Aorta (tissue), 5 donors: ENCODE results near the gene PDE4D. TPM values are rescaled to one million over a fixed set of nuclear protein-coding genes. Genes with fewer than 3 reads are reported as not detected.

Source experiments
- ATAC-seq: fragments of 200-7000 bp; cut with Tn5 transposase; one replicate; pipeline ENCODE4 v1.9.1; 2022; ENCODE audit warnings: moderate library complexity; ENCODE audit not compliant: low FRiP score
- DNase-seq, 2 donors: peaks; one replicate each; pipeline ENCODE4 v3.0.0-alpha.2; 2020
- H3K27ac ChIP-seq, 2 donors: one replicate each; pipeline ENCODE4 v1.5.1; 2013; ENCODE audit warnings: low read length in 2 of 2, mild to moderate bottlenecking in 2 of 2, moderate library complexity in 2 of 2, control low read depth in 1 of 2, inconsistent platforms in 1 of 2, low read depth in 1 of 2
- H3K27me3 ChIP-seq, 2 donors: one replicate each; pipeline ENCODE4 v1.6.1; 2013; ENCODE audit warnings: control low read depth in 1 of 2, low read length in 1 of 2, mild to moderate bottlenecking in 1 of 2, moderate library complexity in 1 of 2; ENCODE audit not compliant: insufficient read depth in 2 of 2, control insufficient read depth in 1 of 2
- H3K36me3 ChIP-seq, 2 donors: one replicate each; pipeline ENCODE4 v1.6.1; 2013; ENCODE audit warnings: control low read depth in 1 of 2, low read length in 1 of 2, mild to moderate bottlenecking in 1 of 2; ENCODE audit not compliant: insufficient read depth in 2 of 2, control insufficient read depth in 1 of 2
- H3K4me1 ChIP-seq, 2 donors: one replicate each; pipeline ENCODE4 v1.6.1; 2013; ENCODE audit warnings: low read length in 2 of 2, control low read depth in 1 of 2, mild to moderate bottlenecking in 1 of 2, moderate library complexity in 1 of 2; ENCODE audit not compliant: insufficient read depth in 2 of 2, control insufficient read depth in 1 of 2
- H3K4me3 ChIP-seq, 2 donors: one replicate each; pipeline ENCODE4 v1.5.1; 2013; ENCODE audit warnings: low read length in 2 of 2, control low read depth in 1 of 2, mild to moderate bottlenecking in 1 of 2
- H3K9me3 ChIP-seq: one replicate; pipeline ENCODE4 v1.6.1; 2013; ENCODE audit warnings: mild to moderate bottlenecking, low read length; ENCODE audit not compliant: control insufficient read depth
- WGBS, 2 donors: extraction: QIAGEN DNeasy Blood & Tissue Kit; methylation state at CpG; one replicate each; pipeline ENCODE4 v1.1.7; 2013; 5-methylcytosine and 5-hydroxymethylcytosine counted together
- intact Hi-C, 2 donors: fragments of 100-400 bp; cut with DNase I; formaldehyde crosslinking; loops; one replicate each; pipeline versions ENCODE4 v1.14.2 to v1.15.0; 2022
- polyA plus RNA-seq, 2 donors: library from polyadenylated mRNA; stranded (reverse); fragments of 200-250 nt; gene quantifications; one replicate each; pipeline ENCODE4 v1.2.3, GENCODE V29; 2013
- total RNA-seq, 2 donors: library from RNA; stranded (reverse); fragmentation: NEBNext Ultra II Directional; extraction: Animal tissue kit (Norgen Biotek cat#: 25700); gene quantifications; one replicate each; pipeline ENCODE4 v1.2.1, GENCODE V29; 2021
- donor health status: healthy with polysubstance abuse.
- donor health status: Bipolar disorder and iron deficiency.
- donor health status: DM: no; HTN: no; CAD: no.
- donor health status: DM: no; HTN: no; CAD: no.
- donor health status: DM: yes; HTN: yes; CAD: no.

The PDE4D gene
- total and polyA plus RNA-seq, 4 donors: 2.4 to 112 (median 33.3) TPM

- H3K27me3 ChIP-seq: no peaks in the 10 kb centered on the region
- H3K9me3 ChIP-seq: no peaks in the 10 kb centered on the region
- no peak overlapping the region for H3K4me3 ChIP-seq
- ATAC-seq (no peak), DNase-seq (no peak)
- WGBS, 2 donors: 59 to 66% methylated on average over 3 of the region's 3 CpGs
- H3K36me3 ChIP-seq: no peaks in the 10 kb centered on the region
- H3K27ac ChIP-seq: no peak overlapping the region
- no peaks in the 10 kb centered on the region for H3K4me1 ChIP-seq
- intact Hi-C loops: no loop called here
Measured at GRCh38 chr5:59266410-59266809, 627.1 kb downstream of the PDE4D start.

- H3K4me1 ChIP-seq: no peaks in the 10 kb centered on the region
- ATAC-seq (no peak), DNase-seq (no peak)
- H3K36me3 ChIP-seq: no peaks in the 10 kb centered on the region
- 83 to 93% methylated on average over 4 of the region's 4 CpGs for WGBS, 2 donors
- H3K9me3 ChIP-seq: no peaks in the 10 kb centered on the region
- H3K27ac ChIP-seq: no peak overlapping the region
- no peak overlapping the region for H3K4me3 ChIP-seq
- no peaks in the 10 kb centered on the region for H3K27me3 ChIP-seq
- intact Hi-C loops: no loop called here
Measured at GRCh38 chr5:59264639-59265245, 628.8 kb downstream of the PDE4D start.

DNA sequence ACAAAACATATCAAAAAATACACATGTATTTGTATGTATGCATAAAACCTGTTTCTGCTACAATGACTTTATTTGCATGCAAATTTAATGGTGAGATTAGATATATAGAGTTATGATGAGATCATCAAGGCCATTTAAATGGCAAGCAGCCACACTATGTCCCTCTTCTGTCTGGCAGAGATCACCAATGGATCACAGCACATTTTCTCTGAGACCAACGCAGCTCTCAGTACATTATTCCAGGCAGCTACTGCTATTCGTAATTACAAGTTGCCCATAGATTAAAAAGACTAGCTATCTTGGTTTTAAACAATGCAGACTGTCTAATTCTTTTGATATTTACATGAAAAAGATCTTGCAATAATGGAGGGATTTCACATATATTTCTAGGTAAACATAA, 629.5 kb downstream of the PDE4D start:
- intact Hi-C loops: no loop called here
- H3K27me3 ChIP-seq: no peaks in the 10 kb centered on the region
- H3K9me3 ChIP-seq: no peaks in the 10 kb centered on the region
- DNase-seq (no peak), ATAC-seq (no peak)
- no peaks in the 10 kb centered on the region for H3K36me3 ChIP-seq
- H3K4me3 ChIP-seq: no peak overlapping the region
- no peaks in the 10 kb centered on the region for H3K4me1 ChIP-seq
- WGBS, 2 donors: 79 to 81% methylated on average over 2 of the region's 2 CpGs
- H3K27ac ChIP-seq: no peak overlapping the region

GRCh38 chr5:59261969-59262368, 631.6 kb downstream of the PDE4D start:
- Histone ChIP-seq H3K36me3 (no peaks in the 10 kb centered on the region), H3K9me3 (no peaks in the 10 kb centered on the region), H3K27me3 (no peaks in the 10 kb centered on the region), H3K4me1 (no peaks in the 10 kb centered on the region), H3K4me3 (no peak overlapping the region), H3K27ac (no peak overlapping the region)
- no peak for ATAC-seq
- WGBS, 2 donors: 92 to 96% methylated on average over 1 of the region's 1 CpG
- DNase-seq: no peak
- intact Hi-C loops: no loop called here

DNA sequence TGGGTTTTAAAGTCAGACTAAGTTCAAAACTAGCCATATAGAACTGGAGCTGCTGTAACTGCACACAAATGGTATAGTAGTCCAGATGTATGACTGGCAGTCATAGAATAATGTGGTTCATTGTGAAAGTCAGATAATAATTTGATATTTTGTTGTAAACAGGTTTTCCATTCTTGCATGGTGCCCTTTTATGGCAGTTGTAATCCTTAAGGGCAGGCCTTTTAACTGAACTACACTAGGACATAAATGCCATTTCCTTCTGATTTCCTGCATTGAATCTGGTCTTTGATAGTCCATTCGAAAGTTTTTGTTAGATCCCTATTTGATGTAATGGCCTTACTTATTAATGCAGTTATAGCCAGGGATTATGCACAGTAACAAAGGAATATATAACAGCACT, 632.6 kb downstream of the PDE4D start:
- no peak for ATAC-seq
- no peaks in the 10 kb centered on the region for H3K27me3 ChIP-seq
- intact Hi-C loops: no loop called here
- 94 to 98% methylated on average over 1 of the region's 1 CpG for WGBS, 2 donors
- DNase-seq: no peak
- H3K27ac ChIP-seq: no peak overlapping the region
- H3K36me3 ChIP-seq: no peaks in the 10 kb centered on the region
- H3K9me3 ChIP-seq: no peaks in the 10 kb centered on the region
- H3K4me3 ChIP-seq: no peak overlapping the region
- H3K4me1 ChIP-seq: no peaks in the 10 kb centered on the region

DNA sequence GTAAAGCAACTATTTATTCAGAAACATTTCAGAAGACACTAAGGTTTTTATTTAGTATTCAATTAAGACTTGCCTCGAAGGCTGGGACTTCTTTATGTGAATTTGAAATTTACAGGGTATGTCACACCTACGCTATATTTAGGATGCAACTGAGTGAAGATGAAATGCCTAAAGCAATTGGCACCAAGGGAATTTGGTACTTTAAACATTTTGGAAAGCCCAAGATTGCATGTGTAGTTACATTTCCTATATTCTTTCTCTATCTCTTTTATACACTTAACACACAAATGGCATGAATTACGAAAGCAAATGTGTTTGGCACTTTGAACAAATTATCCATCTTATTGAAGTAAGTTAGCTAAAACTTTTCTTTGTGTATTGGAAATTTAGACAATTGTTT, 633.3 kb downstream of the PDE4D start:
- 96 to 97% methylated on average over 3 of the region's 3 CpGs for WGBS, 2 donors
- Histone ChIP-seq H3K36me3 (no peaks in the 10 kb centered on the region), H3K27ac (no peak overlapping the region), H3K4me1 (no peaks in the 10 kb centered on the region), H3K4me3 (no peak overlapping the region), H3K9me3 (no peaks in the 10 kb centered on the region), H3K27me3 (no peaks in the 10 kb centered on the region)
- intact Hi-C loops: no loop called here
- no peak for DNase-seq
- ATAC-seq: no peak

- H3K27me3 ChIP-seq: no peaks in the 10 kb centered on the region
- no peak overlapping the region for H3K27ac ChIP-seq
- intact Hi-C loops: no loop called here
- DNase-seq (no peak), ATAC-seq (no peak)
- H3K9me3 ChIP-seq: no peaks in the 10 kb centered on the region
- no peaks in the 10 kb centered on the region for H3K36me3 ChIP-seq
- H3K4me1 ChIP-seq: no peaks in the 10 kb centered on the region
- H3K4me3 ChIP-seq: no peak overlapping the region
- WGBS, 2 donors: 2 to 15% methylated on average over 1 of the region's 1 CpG
Measured at GRCh38 chr5:59259237-59259636, 634.3 kb downstream of the PDE4D start.

DNA sequence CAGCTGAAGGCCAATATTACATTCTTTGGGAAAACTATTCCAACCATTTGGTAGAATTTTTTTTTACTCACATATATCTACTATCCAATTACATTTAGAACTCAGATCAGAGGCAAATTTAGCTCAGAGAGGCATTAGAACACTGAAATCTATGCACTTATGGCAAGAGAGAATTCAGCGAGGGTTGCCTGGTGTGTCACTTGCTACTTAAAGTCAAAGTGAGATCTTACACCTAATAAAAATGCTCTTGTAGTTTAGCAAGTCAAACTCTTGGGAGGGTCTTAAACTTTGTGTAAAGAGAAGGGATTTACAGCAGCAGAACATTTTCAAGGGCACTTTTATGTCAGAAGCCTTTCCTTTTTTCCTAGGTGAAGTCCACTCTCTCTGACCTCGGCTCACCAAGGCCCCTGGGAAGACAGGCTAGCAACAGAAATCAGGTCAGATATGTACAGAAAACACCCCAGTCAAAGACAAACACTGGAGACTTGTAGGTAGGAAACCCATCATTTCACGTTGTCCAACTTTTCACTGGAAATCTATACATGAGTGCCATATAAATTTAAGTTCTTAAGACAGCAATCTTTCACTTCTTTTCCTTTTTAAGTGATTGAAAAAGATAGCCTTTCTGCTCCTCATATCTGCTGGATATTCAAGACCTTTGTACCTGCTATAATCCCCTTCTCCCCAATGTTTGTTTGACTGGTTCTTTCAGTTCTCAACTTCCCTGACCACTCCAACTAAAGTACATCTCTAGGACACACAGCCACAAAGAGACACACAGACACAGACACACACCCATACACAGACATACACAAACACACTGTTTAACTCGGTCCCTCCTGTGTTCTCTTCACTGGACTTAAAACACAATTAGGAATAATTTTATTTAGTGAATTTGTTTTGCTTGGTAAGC, 635.8 kb downstream of the PDE4D start:
- Histone ChIP-seq H3K4me1 (no peaks in the 10 kb centered on the region), H3K9me3 (no peaks in the 10 kb centered on the region), H3K4me3 (no peak overlapping the region), H3K27me3 (no peaks in the 10 kb centered on the region), H3K27ac (no peak overlapping the region), H3K36me3 (no peaks in the 10 kb centered on the region)
- DNase-seq (no peak), ATAC-seq (no peak)
- WGBS, 2 donors: 88 to 89% methylated on average over 4 of the region's 4 CpGs
- intact Hi-C loops: no loop called here

- H3K4me1 ChIP-seq: no peaks in the 10 kb centered on the region
- H3K9me3 ChIP-seq: no peaks in the 10 kb centered on the region
- DNase-seq (no peak), ATAC-seq (no peak)
- no peak overlapping the region for H3K4me3 ChIP-seq
- no peaks in the 10 kb centered on the region for H3K27me3 ChIP-seq
- 67 to 71% methylated on average over 3 of the region's 3 CpGs for WGBS, 2 donors
- no peak overlapping the region for H3K27ac ChIP-seq
- intact Hi-C loops: no loop called here
- H3K36me3 ChIP-seq: no peaks in the 10 kb centered on the region
Measured at GRCh38 chr5:59256331-59256730, 637.2 kb downstream of the PDE4D start.
